K562 (cell line): ENCODE measurements around the gene RIMS3. TPM values are rescaled to one million over a fixed set of nuclear protein-coding genes. Genes with fewer than 3 reads are reported as not detected.
A peak's percentile ranks its signal among the peaks of the same experiment; 100 is the strongest.

Source experiments
- CBFA2T3 ChIP-seq: fragments of 450-650 bp; IDR thresholded peaks from 2 replicates; pipeline ENCODE4 v1.6.1; 2017
- FOXK2 ChIP-seq, 2 experiments: fragments of 450-650 bp; IDR thresholded peaks in 1 of 2; conservative IDR thresholded peaks in 1 of 2; 2 replicates each; pipeline ENCODE4 v1.6.1; 2016; ENCODE audit warnings: low read depth in 2 of 2, mild to moderate bottlenecking in 1 of 2
- GABPB2 ChIP-seq: fragments of 250-450 bp; sonication (Bioruptor Pico); conservative IDR thresholded peaks from 2 replicates; pipeline ENCODE4 v1.5.1; 2021; ENCODE audit warnings: mild to moderate bottlenecking
- IFI16 ChIP-seq: fragments of 250-450 bp; sonication (Bioruptor Pico); IDR thresholded peaks from 2 replicates; pipeline ENCODE4 v2.1.2; 2022; ENCODE audit warnings: mild to moderate bottlenecking, inconsistent platforms
- MBD2 ChIP-seq: sonication (generic); IDR thresholded peaks from 2 replicates; pipeline ENCODE4 v1.6.1; 2016; ENCODE audit warnings: low read depth, borderline replicate concordance
- NFIX ChIP-seq: fragments of 250-450 bp; sonication (Bioruptor Pico); IDR thresholded peaks from 2 replicates; pipeline ENCODE4 v1.4.0; 2020; ENCODE audit warnings: low read depth, mild to moderate bottlenecking, moderate library complexity
- NR2C1 ChIP-seq, 2 experiments: fragments of 450-650 bp; IDR thresholded peaks; 2 replicates each; pipeline ENCODE4 v1.6.1; 2017; ENCODE audit warnings: mild to moderate bottlenecking in 2 of 2, antibody characterized with exemption in 1 of 2, inconsistent platforms in 1 of 2, missing compliant biosample characterization in 1 of 2, missing genetic modification characterization in 1 of 2
- SMAD3 ChIP-seq: fragments of 450-650 bp; formaldehyde crosslinking; conservative IDR thresholded peaks from 2 replicates; pipeline ENCODE4 v1.4.0; 2020; ENCODE audit warnings: mild to moderate bottlenecking
- SMARCC2 ChIP-seq: fragments of 450-650 bp; IDR thresholded peaks from 2 replicates; pipeline ENCODE4 v1.6.1; 2017; ENCODE audit warnings: antibody characterized with exemption, moderate library complexity, mild to moderate bottlenecking, low read depth
- XRCC5 ChIP-seq: fragments of 200-400 bp; formaldehyde crosslinking; IDR thresholded peaks from 2 replicates; pipeline ENCODE4 v1.6.1; 2017; ENCODE audit warnings: low read depth, mild to moderate bottlenecking, low read length
- YY1 ChIP-seq, 3 experiments: IDR thresholded peaks; 2 replicates each; pipeline ENCODE4 v1.6.1; 2011; ENCODE audit warnings: low read length in 2 of 3, mild to moderate bottlenecking in 2 of 3, moderate library complexity in 2 of 3, borderline replicate concordance in 1 of 3, control low read depth in 1 of 3, low read depth in 1 of 3; ENCODE audit not compliant: insufficient read depth in 3 of 3, insufficient replicate concordance in 2 of 3, control insufficient read depth in 1 of 3, insufficient read length in 1 of 3; ENCODE audit errors: extremely low read depth in 1 of 3
- ZSCAN32 ChIP-seq: fragments of 450-650 bp; formaldehyde crosslinking; IDR thresholded peaks from 2 replicates; pipeline ENCODE4 v1.4.0; 2020; ENCODE audit warnings: mild to moderate bottlenecking, moderate library complexity
- polyA plus RNA-seq, 8 experiments: library from polyadenylated mRNA; depleted of rRNA in 4 of 8; stranded (reverse) in 5 of 8; unstranded in 3 of 8; fragments of >200 nt; fragmentation: Nextera tagmentation in 2 of 8; fragmentation: Illumina TruSeq in 1 of 8; extraction: Ambion mirVana in 2 of 8; extraction: Trizol in 1 of 8; gene quantifications; 2 replicates each; pipeline versions ENCODE4 v1.2.1 to v1.2.3, GENCODE V29; 2011 to 2014; ENCODE audit warnings: inconsistent platforms in 1 of 8, missing spikeins in 1 of 8
- total RNA-seq, 7 experiments: library from RNA; depleted of rRNA in 6 of 7; stranded (reverse); fragments of >200 nt in 6 of 7; fragmentation: Illumina TruSeq in 2 of 7; extraction: Trizol in 2 of 7; gene quantifications; 2 replicates each; pipeline versions ENCODE4 v1.2.1 to v1.2.3, GENCODE V29; 2011 to 2021; ENCODE audit warnings: low replicate concordance in 1 of 7
- TF ChIP-seq, protein P1 (sequence below): fragments of 450-650 bp; IDR thresholded peaks from 2 replicates; pipeline ENCODE4 v1.6.1; 2017; ENCODE audit warnings: antibody characterized with exemption, mild to moderate bottlenecking
- TF ChIP-seq, protein P2 (sequence below), 2 experiments: fragments of 450-650 bp; IDR thresholded peaks; 2 replicates each; pipeline ENCODE4 v1.6.1; 2016
- TF ChIP-seq, protein P3 (sequence below): fragments of 250-450 bp; sonication (Bioruptor Pico); IDR thresholded peaks from 2 replicates; pipeline ENCODE4 v1.4.0; 2020; ENCODE audit warnings: mild to moderate bottlenecking, moderate library complexity

The RIMS3 gene
- total and polyA plus RNA-seq, 9 of the 15 experiments (the other 6 are each of a cell fraction or from before 2014, with no cell fraction given): 0.06 to 1.2 (median 0.59) TPM

DNA sequence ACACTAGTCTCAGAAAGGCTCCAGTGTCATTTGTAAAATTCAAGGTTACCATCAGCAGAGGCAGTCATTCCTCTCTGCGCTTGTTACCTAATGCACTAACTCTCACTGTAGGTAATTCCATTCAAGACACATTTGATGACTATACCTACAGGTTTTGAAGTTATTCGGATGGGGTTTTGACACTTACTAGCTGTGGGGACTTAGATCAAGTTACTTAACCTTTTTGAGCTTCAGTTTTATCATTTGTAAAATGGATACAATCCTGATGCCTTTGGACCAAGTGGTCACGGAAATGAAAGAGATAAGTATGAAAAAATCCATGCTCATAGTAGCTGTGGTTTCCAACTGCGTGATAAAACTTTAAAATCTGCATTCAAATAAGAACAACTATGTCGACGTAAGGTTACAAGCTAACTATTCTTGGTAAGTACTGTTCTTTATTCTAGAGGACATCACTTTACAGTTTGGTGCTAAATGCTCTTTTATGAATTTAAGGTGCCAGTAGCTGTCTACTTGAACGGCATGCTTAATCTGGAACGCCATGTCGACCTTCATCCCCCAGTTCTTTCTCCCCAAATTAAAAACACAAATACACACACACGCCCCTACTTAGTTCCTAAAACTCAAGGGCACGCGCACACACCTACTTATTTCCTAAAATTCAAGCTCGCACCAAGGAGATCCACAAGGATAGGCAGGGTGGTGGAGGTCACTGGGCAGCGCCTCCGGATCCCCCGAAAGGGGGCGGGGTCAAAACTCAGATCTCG, 25.5 kb upstream of the RIMS3 start (continued):
- TF ChIP-seq, protein P1, sequence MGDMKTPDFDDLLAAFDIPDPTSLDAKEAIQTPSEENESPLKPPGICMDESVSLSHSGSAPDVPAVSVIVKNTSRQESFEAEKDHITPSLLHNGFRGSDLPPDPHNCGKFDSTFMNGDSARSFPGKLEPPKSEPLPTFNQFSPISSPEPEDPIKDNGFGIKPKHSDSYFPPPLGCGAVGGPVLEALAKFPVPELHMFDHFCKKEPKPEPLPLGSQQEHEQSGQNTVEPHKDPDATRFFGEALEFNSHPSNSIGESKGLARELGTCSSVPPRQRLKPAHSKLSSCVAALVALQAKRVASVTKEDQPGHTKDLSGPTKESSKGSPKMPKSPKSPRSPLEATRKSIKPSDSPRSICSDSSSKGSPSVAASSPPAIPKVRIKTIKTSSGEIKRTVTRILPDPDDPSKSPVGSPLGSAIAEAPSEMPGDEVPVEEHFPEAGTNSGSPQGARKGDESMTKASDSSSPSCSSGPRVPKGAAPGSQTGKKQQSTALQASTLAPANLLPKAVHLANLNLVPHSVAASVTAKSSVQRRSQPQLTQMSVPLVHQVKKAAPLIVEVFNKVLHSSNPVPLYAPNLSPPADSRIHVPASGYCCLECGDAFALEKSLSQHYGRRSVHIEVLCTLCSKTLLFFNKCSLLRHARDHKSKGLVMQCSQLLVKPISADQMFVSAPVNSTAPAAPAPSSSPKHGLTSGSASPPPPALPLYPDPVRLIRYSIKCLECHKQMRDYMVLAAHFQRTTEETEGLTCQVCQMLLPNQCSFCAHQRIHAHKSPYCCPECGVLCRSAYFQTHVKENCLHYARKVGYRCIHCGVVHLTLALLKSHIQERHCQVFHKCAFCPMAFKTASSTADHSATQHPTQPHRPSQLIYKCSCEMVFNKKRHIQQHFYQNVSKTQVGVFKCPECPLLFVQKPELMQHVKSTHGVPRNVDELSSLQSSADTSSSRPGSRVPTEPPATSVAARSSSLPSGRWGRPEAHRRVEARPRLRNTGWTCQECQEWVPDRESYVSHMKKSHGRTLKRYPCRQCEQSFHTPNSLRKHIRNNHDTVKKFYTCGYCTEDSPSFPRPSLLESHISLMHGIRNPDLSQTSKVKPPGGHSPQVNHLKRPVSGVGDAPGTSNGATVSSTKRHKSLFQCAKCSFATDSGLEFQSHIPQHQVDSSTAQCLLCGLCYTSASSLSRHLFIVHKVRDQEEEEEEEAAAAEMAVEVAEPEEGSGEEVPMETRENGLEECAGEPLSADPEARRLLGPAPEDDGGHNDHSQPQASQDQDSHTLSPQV: 0 out of 2 replicates have a peak, but pooled peaks have one; percentile 15
- TF ChIP-seq XRCC5 (no peak), CBFA2T3 (peak; percentile 11; the same call in 1 of the 2 replicates), NR2C1 (IDR thresholded peaks at IDR 0.05) (peak; percentile 21; the same call in 1 of the 2 replicates), NR2C1 (tag; IDR thresholded peaks at IDR 0.05) (no peak), MBD2 (no peak), SMARCC2 (peak; percentile 21; the same call in 1 of the 2 replicates), GABPB2 (CRISPR knock-in tag) (peak; percentile 73; the same call in 1 of the 2 replicates), YY1 (IDR thresholded peaks at IDR 0.05; ENCODE audit: borderline replicate concordance in 1 of 3, control insufficient read depth in 1 of 3, extremely low read depth in 1 of 3, insufficient read depth in 3 of 3, insufficient read length in 1 of 3, insufficient replicate concordance in 2 of 3, low read depth in 1 of 3, low read length in 2 of 3) (no peak), IFI16 (no peak), SMAD3 (CRISPR knock-in tag) (0 out of 2 replicates have a peak, but pooled peaks have one; percentile 66), ZSCAN32 (CRISPR knock-in tag) (0 out of 2 replicates have a peak, but pooled peaks have one; percentile 31), NFIX (CRISPR knock-in tag) (no peak), FOXK2 (conservative IDR thresholded peaks at IDR 0.05 in 1 of 2, IDR thresholded peaks at IDR 0.05 in 1 of 2; ENCODE audit: low read depth in 2 of 2) (peak in 1 of 2 experiments; percentile 46; a peak in 1 of 4 replicates)
- TF ChIP-seq, protein P2, sequence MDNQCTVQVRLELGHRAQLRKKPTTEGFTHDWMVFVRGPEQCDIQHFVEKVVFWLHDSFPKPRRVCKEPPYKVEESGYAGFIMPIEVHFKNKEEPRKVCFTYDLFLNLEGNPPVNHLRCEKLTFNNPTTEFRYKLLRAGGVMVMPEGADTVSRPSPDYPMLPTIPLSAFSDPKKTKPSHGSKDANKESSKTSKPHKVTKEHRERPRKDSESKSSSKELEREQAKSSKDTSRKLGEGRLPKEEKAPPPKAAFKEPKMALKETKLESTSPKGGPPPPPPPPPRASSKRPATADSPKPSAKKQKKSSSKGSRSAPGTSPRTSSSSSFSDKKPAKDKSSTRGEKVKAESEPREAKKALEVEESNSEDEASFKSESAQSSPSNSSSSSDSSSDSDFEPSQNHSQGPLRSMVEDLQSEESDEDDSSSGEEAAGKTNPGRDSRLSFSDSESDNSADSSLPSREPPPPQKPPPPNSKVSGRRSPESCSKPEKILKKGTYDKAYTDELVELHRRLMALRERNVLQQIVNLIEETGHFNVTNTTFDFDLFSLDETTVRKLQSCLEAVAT (IDR thresholded peaks at IDR 0.05): peak in 1 of 2 experiments; percentile 14; a peak in 1 of 4 replicates
- TF ChIP-seq, protein P3, sequence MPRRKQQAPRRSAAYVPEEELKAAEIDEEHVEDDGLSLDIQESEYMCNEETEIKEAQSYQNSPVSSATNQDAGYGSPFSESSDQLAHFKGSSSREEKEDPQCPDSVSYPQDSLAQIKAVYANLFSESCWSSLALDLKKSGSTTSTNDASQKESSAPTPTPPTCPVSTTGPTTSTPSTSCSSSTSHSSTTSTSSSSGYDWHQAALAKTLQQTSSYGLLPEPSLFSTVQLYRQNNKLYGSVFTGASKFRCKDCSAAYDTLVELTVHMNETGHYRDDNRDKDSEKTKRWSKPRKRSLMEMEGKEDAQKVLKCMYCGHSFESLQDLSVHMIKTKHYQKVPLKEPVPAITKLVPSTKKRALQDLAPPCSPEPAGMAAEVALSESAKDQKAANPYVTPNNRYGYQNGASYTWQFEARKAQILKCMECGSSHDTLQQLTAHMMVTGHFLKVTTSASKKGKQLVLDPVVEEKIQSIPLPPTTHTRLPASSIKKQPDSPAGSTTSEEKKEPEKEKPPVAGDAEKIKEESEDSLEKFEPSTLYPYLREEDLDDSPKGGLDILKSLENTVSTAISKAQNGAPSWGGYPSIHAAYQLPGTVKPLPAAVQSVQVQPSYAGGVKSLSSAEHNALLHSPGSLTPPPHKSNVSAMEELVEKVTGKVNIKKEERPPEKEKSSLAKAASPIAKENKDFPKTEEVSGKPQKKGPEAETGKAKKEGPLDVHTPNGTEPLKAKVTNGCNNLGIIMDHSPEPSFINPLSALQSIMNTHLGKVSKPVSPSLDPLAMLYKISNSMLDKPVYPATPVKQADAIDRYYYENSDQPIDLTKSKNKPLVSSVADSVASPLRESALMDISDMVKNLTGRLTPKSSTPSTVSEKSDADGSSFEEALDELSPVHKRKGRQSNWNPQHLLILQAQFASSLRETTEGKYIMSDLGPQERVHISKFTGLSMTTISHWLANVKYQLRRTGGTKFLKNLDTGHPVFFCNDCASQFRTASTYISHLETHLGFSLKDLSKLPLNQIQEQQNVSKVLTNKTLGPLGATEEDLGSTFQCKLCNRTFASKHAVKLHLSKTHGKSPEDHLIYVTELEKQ: no peak
